ENCODE data around the gene TRHDE.

GRCh38 chr12:72434999-72435398 is 162.8 kb downstream of the TRHDE start:
- TF ChIP-seq CTCF (conservative IDR thresholded peaks at IDR 0.05 in 1 of 2, IDR thresholded peaks at IDR 0.05 in 1 of 2; ENCODE audit: low read depth in 1 of 2, low read length in 2 of 2) (no peak), EZH2 (IDR thresholded peaks at IDR 0.05; ENCODE audit: low read length, missing control alignments) (no peak)

Measured in fibroblast of lung (primary cell).